ENCODE measurements around the gene RIMKLA. TPM values are rescaled to one million over a fixed set of nuclear protein-coding genes. Genes with fewer than 3 reads are reported as not detected.
A peak's percentile ranks its signal among the peaks of the same experiment; 100 is the strongest.

Gene RIMKLA, protein sequence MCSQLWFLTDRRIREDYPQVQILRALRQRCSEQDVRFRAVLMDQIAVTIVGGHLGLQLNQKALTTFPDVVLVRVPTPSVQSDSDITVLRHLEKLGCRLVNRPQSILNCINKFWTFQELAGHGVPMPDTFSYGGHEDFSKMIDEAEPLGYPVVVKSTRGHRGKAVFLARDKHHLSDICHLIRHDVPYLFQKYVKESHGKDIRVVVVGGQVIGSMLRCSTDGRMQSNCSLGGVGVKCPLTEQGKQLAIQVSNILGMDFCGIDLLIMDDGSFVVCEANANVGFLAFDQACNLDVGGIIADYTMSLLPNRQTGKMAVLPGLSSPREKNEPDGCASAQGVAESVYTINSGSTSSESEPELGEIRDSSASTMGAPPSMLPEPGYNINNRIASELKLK
- under 0.01 TPM in 2 replicates for total RNA-seq

DNA sequence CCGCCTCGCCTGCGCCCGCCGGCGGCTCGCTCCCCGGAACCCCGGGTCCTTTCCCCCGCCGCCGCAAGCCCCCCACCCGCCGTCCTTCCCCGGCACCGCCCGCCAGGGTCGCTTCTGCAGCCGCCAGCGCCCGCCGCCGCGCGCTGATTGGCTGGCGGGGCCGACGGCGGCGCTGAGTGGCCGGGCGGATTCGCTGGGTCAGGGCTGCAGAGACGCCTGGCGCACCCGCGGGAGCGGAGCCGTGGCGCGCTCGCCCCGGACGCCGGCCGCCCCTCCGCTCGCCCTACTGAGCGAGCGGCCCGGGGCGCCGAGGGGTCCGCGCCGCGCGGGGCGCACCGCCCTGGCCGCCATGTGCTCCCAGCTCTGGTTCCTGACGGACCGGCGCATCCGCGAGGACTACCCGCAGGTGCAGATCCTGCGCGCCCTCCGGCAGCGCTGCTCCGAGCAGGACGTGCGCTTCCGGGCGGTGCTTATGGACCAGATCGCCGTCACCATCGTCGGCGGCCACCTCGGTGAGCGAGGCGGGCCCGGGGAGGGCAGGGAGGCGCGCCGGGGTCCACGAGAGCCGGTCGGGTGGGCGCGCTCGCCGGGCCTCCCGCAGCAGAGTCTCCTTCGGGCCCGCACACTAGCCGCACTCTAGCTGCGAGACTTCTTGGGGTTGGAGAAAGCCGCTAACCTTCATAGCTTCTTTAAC lies at the start of gene RIMKLA:
Gene RIMKLA (plus strand): TSS at position 207 of the 694 bp plus-strand sequence. CDS start 143 bp downstream, at position 350.
- peak; percentile 38 to 51 for DNase-seq (ENCODE audit: low read depth in 2 of 2)

DNA sequence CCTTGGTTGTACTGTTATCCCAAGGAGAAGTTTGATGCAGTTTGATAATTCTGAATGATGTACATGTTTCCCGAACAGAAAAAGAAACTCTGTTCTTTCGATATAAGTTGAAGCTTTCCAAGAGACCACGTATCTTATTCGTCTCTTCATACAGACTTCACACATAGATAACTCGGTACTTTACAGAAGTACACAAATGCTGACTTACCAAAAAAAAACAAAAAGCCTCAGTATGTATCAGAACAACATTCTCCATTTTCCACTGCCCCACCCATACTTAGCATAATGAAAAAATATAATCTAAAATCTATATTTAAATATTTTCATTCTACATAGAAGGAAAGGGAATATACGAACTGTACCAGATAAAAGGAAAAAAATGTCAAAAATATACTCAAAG lies 47.7 kb upstream of the RIMKLA start:
- no peak for DNase-seq (ENCODE audit: low read depth in 2 of 2)

DNA sequence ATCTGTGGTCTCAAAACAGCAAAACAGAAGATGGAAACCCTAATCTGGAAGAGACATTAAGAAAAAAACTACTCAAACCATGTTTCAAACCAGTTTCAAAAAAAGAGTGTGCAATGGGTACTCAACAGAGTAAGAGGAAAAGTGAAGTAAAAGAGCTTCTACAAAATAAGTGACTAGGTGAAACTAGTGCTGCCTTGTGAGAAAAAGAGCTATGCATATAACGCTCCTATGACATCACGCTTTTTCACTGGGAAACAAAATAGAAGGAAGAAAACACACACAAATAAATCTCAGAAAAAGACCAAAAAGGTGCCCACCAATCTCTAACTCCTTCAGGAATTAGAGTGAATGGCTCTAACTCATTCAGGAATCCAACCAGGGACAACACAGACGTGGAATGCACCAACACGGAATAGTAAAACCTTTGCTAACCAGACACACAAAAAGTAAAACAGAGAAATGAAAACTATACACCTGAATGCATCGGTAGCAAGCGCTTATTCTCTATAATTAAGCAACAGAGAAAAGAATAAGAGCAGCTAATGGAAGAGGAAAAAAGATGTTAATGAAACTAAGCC lies 46.8 kb upstream of the RIMKLA start:
- DNase-seq (ENCODE audit: low read depth in 2 of 2), result peak; percentile 21 to 30

DNA sequence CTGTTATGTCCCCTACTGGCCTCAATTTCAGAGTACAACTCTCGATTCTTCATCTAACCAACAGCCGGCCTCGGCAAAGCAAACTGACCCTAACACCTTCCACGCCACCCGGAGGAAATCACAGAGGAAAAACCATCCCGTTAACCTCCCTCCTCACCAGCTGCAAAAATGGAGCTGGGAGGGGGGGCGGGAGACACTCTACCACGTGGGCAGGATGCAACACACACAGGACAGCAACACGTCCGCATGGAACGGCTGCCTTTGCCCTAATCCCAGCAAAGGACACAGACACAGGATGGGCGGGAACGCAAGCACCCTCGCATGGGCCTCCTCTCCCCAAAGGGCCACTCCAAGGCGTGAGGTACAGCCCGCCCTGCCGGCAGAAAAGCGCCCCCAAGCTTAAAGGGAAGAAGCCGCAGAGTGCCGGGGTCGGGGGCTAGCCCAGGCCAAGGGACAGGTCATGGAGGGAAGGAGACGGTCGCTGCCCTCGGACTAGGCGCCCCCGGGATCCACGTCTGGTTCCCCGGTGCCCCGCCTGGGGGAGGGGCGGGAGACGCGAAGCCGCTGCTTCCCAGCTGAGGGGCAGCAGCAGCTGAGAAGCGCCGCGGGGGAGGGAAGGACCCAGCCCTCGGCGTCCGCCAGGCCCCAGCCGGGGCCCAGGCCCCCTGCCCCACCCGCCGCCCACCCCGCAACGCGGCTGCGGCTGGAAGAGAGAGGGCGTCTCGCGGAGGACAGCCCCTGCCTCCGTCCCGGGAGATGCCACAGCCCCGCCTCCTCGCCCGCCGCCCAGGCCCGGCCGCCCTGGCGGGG lies 46.1 kb upstream of the RIMKLA start:
- DNase-seq (ENCODE audit: low read depth in 2 of 2), result peak; percentile 80 to 89

DNA sequence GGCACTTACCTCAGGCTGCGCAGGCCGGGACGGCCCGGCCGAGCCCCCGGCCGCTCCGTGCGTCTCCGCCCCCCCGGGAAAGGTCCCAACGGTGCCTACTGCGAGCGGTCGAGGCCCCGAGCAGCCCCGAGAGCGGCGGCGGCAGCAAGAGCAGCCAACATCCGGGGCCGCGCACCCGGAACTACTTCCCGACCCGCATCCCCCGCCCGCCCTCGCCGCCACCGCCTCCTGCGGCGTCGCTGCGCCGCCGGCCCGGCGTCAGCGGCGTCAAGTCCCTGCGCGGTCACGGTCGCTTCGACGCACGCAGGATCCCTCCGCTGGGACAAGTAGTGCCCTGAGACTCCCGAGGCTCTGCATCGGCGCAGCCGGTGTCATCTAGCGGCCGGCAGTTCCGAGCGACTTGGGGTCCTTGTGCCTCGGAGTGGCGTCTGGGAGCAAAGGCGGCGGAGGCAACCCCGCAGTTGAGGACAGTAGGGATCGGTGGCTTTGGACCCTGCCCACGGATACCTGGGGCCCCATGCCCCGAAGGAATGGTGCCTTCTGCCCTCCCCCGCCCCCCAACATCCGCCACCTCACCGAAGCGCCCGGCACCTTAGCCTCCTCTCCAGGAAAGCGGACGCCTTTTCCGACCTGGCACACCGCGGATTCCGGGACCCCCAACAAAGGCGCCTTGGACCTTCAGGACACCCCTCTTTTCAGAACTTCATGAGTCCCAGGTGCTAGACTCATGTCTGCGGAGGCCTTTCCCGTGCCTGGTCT lies 45.4 kb upstream of the RIMKLA start, which contains the start of gene FOXJ3:
Gene FOXJ3 (minus strand): TSS at position 186 of the 759 bp plus-strand sequence. CDS start 24,142 bp downstream, outside the sequence.
- peak; percentile 97 for DNase-seq (ENCODE audit: low read depth in 2 of 2)

DNA sequence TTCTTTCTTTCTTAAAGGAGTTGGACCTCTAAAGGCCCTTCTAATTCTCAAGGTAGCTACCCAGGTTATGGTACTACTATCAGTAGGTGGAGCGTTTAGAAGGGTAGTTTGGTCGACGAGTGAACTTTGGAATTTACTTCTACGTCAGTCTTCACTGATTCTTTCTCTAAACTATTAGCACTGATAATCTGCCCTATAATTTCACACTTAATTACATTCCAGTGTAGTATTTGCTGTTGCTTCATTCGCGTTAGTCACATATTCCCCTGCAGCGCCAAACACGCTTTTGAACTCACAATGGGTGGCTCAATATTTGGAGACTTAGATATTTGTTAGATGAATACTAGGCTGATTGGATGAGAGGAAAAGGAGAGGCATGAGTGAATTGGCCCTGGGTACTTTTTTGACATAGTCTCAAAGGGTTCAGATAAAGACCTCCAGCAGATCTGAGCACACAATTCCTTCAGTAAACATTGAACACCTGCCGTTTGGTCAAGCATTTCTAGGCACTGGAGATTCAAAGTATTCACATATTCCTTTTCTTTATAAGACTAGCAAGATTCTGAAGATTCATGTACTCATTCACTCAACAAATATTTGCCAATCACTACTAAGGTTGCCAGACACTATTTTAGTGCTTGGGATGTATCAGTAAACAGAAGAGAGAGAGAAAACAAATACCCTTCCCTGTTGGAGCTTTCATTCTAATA lies 44.6 kb upstream of the RIMKLA start:
- peak; percentile 8 to 42 for DNase-seq (ENCODE audit: low read depth in 2 of 2)

DNA sequence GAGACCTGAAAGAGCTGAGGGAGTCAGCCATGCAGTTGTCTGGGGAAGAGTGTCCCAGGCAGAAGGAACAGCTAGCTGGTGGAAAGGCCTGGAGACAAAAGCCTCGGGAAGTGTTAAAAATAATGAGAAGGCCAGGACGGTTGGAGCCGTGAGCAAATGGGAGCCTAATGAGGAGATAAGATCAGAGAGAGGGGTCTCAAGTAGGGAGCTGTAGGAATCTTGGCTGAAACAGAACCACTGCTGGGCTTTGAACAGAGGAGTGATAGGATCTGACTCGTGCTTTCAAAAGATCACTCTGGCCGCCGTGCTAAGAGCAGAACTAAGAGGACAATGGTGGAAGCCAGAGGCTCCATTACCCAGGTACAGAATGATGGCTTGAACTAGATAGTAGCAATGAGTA lies 43.6 kb upstream of the RIMKLA start:
- DNase-seq (ENCODE audit: low read depth in 2 of 2), result no peak

DNA sequence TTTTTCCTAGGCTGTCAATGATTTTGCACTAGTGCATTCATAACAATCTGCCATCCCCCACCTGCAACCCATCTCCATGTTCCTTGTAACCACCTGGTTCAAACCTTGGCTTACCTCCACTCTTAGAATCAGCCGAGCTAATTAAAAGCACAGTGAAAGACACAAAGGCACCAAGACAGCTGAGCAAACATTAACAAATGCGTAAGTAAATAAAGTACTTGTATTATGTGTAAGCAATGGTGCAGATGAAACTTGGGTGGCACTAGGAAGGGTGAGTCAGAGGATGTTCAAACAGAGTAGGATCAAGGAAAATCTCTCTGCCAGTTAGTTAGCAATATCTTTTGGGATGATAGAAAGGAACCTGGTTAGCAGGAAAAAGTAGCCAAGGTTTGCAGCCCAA lies 40.5 kb upstream of the RIMKLA start:
- peak in 1 of 2 donors; percentile 60 for DNase-seq (ENCODE audit: low read depth in 2 of 2)

DNA sequence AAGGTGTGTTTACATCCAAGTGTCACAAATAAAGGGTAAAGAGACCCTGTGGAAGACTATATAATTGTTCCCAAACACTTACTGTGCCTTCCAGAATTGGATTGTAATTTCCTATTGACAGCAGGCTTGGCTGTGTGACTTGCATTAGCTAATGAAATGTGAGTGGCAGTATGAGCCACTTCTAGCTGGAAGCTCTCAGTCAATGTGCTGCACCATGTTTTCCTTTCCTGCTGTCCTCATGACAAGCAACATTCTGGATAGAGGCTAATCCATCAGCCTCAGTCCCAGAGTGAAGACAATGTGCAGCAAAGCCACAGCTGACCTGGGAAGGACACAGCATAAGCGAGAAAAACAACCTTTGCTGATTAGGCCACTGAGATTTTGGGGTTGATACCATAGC lies 39.7 kb upstream of the RIMKLA start:
- no peak for DNase-seq (ENCODE audit: low read depth in 2 of 2)

DNA sequence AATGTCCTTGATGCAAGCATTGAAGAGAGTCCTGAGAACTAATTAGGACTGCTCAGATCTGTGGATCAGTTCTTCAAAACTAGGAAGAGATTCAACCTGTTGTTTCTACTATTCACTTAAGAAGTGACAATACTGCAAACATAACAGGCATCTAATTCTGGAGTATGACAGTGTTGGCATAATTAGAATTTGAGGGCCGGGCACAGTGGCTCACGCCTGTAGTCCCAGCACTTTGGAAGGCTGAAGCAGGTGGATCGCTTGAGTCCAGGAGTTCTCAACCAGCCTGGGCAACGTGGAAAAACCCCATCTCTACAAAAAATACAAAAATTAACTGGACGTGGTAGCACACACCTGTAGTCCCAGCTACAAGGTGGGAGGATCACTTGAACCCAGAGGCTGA lies 37.5 kb upstream of the RIMKLA start:
- DNase-seq (ENCODE audit: low read depth in 2 of 2), result no peak

DNA sequence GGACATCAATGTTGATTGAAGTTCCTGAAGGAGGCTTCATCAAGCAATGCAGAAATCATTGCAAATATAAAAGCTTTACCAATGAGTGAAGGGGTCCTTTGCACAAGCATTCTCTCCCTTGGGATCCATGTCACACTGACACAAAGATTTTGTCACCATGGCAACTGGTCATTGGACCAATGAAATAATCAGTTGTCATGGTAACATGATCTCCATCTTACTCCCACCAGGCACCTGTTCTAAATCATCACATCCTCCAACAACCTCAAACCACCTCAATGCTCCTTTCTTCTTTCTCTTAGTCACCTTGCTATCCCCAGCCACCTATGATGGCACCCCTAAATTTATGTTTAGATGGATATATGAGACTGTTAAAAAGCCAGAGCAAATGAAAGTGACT lies 32.1 kb upstream of the RIMKLA start:
- no peak for DNase-seq (ENCODE audit: low read depth in 2 of 2)

DNA sequence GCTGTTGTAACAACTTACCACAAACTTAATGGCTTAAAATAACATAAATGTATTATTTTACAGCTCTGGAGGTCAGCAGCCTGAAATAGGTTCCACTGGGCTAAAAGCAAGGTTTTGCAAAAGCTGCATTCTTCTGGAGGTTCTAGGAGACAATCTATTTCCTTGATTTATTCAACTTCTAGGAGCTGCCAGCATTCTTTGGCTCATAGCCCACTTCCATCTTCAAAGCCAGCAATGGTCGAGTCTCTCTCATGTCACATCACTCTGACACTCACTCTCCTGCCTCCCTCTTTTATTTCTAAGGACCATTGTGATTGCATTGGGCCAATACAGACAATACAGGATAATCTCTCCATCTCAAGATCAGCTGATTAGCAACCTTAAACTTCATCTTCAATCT lies 30.5 kb upstream of the RIMKLA start:
- DNase-seq (ENCODE audit: low read depth in 2 of 2), result peak in 1 of 2 donors; percentile 21

DNA sequence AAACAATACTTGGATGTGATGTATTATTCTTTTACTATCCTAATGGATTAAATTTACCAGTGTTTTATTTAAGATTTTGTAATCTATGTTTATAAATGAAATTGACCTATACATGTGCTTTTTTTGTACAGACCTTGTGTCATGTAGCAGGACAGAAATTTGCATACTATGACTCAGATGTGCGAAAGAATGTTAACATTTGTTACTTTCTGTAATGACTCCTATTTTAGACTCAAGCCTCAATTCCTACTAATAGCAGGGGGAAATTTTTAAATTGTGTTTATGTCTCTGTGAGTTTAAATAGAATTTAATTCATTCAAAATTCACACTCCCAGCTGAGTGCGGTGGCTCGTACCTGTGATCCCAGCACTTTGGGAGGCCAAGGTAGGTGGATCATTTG lies 21.8 kb upstream of the RIMKLA start:
- DNase-seq (ENCODE audit: low read depth in 2 of 2), result no peak

DNA sequence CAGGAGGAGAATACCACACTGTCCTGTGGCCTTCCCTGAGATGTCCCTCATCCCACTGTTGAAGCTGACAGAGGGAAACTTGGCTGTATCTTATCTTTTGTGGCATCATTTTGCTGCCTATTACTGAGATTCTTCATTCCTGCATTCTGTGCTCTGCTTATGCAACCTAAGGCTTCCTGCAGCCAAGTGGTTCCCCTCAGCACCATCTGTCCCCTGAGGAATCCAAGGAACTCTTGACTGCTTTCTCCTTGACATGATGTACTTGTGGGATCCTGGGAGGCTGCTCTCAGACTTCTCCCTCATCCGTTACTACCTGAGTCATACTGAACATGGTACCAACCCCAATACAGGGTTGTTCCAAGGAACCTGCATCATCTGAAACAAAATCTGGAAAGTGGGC lies 21.1 kb upstream of the RIMKLA start:
- DNase-seq (ENCODE audit: low read depth in 2 of 2), result no peak

DNA sequence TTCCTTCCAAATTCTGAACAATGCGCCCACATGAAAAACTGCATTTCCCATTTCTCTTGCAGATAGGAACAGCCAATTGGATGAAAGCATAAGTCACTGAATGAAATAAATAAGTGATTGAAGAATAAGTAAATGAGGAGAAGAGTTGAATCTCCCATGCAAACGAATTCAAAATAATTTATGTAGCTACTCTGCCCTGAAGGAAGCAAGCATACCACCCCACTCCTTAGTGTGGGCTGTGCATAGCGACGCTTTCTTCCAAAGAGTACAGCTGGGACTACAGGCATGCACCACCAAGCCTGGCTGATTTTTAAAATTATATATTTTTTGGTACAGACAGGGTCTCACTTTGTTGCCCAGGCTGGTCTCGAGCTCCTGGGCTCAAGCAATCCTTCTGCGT lies 16.5 kb upstream of the RIMKLA start:
- DNase-seq (ENCODE audit: low read depth in 2 of 2), result no peak

DNA sequence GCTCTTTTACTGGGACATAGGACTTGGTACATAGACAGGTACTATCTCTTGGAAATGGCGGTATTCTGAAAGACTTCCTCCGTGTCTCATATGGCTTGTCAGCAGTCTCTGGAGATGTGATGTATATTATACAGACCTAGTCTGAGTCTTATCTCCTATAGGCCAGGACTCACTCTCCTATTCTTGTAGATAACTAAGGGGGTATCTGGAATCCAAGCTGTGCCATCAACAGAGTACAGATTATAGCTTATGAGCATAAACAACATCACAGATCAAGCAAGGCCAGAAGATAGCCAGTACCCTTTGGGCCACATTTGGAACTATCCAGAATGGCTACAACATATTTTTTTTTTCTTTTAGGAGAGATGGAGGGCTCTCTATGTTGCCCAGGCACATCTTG lies 16.1 kb upstream of the RIMKLA start:
- no peak for DNase-seq (ENCODE audit: low read depth in 2 of 2)

DNA sequence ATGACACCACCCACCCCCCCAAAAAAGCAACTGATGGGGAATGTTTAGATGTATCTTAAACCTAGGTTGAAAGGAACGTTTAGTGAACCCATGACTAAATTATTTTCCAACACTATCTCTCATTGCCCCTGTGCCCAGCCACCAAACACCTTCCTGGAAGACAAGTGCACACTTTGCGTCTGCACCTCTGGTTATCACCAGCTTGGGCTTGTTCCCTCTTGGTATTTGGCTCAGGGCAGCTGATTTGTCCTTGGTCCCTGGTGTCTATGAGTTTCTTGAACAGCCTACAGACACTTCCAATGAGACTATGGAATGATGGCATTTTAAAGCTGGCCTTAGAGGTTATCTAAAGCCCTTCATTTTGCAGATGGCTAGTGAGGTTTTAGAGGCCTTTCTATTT lies 15.5 kb upstream of the RIMKLA start:
- DNase-seq (ENCODE audit: low read depth in 2 of 2), result no peak

DNA sequence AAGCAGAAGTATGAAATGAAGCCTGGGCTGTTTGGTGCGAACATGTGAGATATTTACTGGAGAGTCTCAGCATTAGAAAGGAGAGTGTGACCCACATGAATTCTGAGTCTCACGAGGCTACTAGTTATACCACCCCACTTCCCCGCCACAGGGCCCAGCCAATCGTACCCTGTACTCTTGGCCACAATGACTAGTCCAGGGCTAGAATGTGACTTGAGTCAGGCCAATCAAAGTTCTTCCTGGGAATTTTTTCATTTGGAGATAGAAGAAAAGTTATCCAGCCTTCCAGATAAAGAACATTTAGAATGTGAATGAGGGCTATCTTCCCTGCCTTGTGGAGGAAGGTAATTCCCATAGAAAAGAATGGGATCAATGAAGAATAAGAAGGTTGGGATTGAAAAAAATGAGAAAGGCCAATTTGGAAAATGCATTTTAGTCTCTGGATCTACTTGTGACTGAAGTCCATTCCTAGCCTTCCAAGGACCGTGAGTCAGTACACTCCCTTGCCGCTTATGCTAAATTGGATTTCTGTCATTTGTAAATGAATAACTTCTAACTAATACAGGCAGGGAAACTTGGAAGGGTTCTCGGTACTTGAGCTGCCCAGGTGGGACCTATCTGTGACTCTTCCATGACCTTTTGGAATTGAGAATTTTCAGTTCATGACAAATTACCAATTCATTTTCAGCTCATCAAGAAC lies 12.3 kb upstream of the RIMKLA start:
- DNase-seq (ENCODE audit: low read depth in 2 of 2), result no peak

DNA sequence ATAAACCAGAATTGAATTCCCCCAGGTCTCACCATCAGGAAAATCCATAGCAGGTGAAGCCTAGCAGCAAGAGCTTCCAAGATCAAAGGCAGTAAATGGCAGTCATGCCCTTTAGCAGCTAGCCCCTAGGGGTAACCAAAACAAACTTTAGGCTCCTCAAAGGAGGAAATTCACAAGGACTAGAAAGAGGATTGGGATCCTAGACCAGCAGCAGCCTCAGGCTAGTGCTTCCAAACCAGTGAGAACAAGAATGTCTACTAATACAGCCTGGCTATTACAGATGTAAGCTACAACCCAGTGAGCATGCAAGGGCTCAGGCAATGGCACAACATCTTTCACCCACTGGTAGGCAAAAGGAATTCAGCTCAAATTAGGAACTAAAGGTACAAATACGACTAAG lies 11.1 kb upstream of the RIMKLA start:
- no peak for DNase-seq (ENCODE audit: low read depth in 2 of 2)

Data from lung microvascular endothelial cell (primary cell).